Cardiac fibroblast (primary cell): ENCODE measurements around the gene CREBZF.

Experiments
- DNase-seq, 2 donors: peaks; one replicate each; pipeline versions ENCODE4 v3.0.0 to v3.0.0-alpha.2; 2010; ENCODE audit warnings: low read depth in 2 of 2
- H3K4me3 ChIP-seq, 2 donors: replicated peaks in 1 of 2; 1 replicate in 1 of 2; 2 replicates in 1 of 2; pipeline ENCODE4 v1.5.1; 2011; ENCODE audit warnings: low read depth in 2 of 2, low read length in 2 of 2, mild to moderate bottlenecking in 2 of 2, moderate library complexity in 1 of 2
- TF ChIP-seq, protein P1 (sequence below): IDR thresholded peaks from one replicate; pipeline ENCODE4 v1.5.1; 2011; ENCODE audit warnings: low read depth, mild to moderate bottlenecking, low read length, inconsistent platforms

CREBZF gene

GRCh38 chr11:85668157-85668556 lies 3.2 kb upstream of the CREBZF start:
- H3K4me3 ChIP-seq: no peak overlapping the region
- TF ChIP-seq, protein P1, sequence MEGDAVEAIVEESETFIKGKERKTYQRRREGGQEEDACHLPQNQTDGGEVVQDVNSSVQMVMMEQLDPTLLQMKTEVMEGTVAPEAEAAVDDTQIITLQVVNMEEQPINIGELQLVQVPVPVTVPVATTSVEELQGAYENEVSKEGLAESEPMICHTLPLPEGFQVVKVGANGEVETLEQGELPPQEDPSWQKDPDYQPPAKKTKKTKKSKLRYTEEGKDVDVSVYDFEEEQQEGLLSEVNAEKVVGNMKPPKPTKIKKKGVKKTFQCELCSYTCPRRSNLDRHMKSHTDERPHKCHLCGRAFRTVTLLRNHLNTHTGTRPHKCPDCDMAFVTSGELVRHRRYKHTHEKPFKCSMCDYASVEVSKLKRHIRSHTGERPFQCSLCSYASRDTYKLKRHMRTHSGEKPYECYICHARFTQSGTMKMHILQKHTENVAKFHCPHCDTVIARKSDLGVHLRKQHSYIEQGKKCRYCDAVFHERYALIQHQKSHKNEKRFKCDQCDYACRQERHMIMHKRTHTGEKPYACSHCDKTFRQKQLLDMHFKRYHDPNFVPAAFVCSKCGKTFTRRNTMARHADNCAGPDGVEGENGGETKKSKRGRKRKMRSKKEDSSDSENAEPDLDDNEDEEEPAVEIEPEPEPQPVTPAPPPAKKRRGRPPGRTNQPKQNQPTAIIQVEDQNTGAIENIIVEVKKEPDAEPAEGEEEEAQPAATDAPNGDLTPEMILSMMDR: no peak
- no peak for DNase-seq

GRCh38 chr11:85666687-85667086 lies 1.8 kb upstream of the CREBZF start:
- no peak overlapping the region for H3K4me3 ChIP-seq
- no peak for DNase-seq
- TF ChIP-seq, protein P1: no peak

- H3K4me3 ChIP-seq: no peak overlapping the region
- no peak for DNase-seq
- TF ChIP-seq, protein P1: no peak
Measured at GRCh38 chr11:85665733-85666132, 804 bp upstream of the CREBZF start.

- peak overlapping the region; percentile 89 to 90 for H3K4me3 ChIP-seq
- TF ChIP-seq, protein P1: peak; percentile 38
- peak; percentile 56 to 63 for DNase-seq
Measured at GRCh38 chr11:85663753-85664614, 945 bp downstream of the CREBZF start.

DNA sequence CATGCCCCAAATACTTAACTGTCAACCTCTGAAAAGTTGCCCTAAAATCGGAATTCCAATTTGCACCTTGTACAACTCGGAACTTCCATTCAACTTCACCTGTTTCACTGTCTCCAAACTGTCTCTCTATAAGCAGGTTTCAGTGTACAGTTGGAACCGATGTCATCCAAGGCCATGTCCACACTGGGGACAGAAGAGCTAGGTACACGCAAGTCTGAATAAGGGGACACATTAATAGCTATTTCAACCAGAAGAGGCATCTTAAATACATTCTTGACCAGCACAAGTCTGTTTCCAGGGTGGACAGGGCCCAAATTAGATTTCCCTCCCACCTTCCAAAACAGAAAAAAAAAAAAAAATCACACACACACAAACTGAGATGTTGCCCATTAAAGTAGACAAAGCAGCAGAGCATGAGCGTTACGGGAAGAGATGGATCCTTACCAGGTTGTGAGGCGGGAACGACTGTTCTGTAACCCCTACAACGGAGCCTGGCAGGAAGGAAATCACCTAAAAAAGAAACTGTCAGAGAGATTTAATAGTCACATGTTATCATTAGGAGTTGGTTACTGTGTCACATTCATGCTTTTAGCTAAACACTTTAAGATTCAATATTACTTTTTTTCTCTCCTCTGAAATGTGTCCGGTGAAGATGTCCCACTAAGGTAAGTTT lies 1.7 kb downstream of the CREBZF start:
- TF ChIP-seq, protein P1: no peak
- peak overlapping the region; percentile 89 to 90 for H3K4me3 ChIP-seq
- peak in 1 of 2 donors; percentile 22 for DNase-seq

GRCh38 chr11:85661972-85662664 lies 2.8 kb downstream of the CREBZF start:
- peak in 1 of 2 donors; percentile 34 for DNase-seq
- peak overlapping the region; percentile 89 to 90 for H3K4me3 ChIP-seq

More at GRCh38 chr11:85661972-85662664, 2.8 kb downstream of the CREBZF start:
- TF ChIP-seq, protein P1: no peak
